Measurements from ENCODE around the gene CYP19A1.

DNA sequence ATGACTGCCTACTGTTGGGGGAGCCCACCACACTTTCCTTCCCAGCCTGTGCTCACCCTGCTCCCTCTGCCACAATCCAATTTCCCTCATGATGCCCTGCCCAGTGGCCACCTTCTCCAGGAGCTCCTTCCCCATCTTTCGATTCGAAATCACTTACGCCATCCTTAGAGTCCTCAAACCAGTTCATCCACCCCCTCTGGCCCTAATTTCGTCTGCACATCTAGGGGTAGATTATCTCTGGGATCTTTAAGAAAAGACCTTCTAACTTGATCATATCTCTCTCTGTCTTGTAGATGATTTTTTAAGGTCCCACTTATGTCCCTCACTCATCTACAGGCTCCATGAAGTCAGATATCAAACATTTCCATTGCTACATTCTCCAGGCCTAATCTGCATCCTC, 17.1 kb downstream of the CYP19A1 start:
- TF ChIP-seq, protein P1, sequence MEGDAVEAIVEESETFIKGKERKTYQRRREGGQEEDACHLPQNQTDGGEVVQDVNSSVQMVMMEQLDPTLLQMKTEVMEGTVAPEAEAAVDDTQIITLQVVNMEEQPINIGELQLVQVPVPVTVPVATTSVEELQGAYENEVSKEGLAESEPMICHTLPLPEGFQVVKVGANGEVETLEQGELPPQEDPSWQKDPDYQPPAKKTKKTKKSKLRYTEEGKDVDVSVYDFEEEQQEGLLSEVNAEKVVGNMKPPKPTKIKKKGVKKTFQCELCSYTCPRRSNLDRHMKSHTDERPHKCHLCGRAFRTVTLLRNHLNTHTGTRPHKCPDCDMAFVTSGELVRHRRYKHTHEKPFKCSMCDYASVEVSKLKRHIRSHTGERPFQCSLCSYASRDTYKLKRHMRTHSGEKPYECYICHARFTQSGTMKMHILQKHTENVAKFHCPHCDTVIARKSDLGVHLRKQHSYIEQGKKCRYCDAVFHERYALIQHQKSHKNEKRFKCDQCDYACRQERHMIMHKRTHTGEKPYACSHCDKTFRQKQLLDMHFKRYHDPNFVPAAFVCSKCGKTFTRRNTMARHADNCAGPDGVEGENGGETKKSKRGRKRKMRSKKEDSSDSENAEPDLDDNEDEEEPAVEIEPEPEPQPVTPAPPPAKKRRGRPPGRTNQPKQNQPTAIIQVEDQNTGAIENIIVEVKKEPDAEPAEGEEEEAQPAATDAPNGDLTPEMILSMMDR (IDR thresholded peaks at IDR 0.05), result no peak
- TF ChIP-seq POLR2A (IDR thresholded peaks at IDR 0.05) (no peak), POLR2AphosphoS5 (IDR thresholded peaks at IDR 0.05) (no peak)
